MV-4-11 (cell line): ENCODE results near the gene PTPRN2.
"Not testable (repeated sequence)": the region's sequence is repeated elsewhere in the genome, so short reads cannot be mapped to it uniquely, and the experiment has no call there.

Source experiments
- DNase-seq: peaks from one replicate; lab custom pipeline; 2025; lab: John Stamatoyannopoulos, UW

PTPRN2 gene

GRCh38 chr7:158278745-158279320 lies 308.8 kb downstream of the PTPRN2 start:
- no peak for DNase-seq

GRCh38 chr7:158277219-158278141 lies 310.1 kb downstream of the PTPRN2 start:
- DNase-seq = no peak

GRCh38 chr7:158276414-158277218 lies 311.0 kb downstream of the PTPRN2 start:
- no peak for DNase-seq

GRCh38 chr7:158275711-158276413 lies 311.8 kb downstream of the PTPRN2 start:
- DNase-seq = no peak

GRCh38 chr7:158274996-158275395 lies 312.6 kb downstream of the PTPRN2 start:
- no peak for DNase-seq

GRCh38 chr7:158274404-158274811 lies 313.2 kb downstream of the PTPRN2 start:
- no peak for DNase-seq

- DNase-seq = not testable (repeated sequence)
Measured at GRCh38 chr7:158273756-158274342, 313.8 kb downstream of the PTPRN2 start.

GRCh38 chr7:158273138-158273651 lies 314.4 kb downstream of the PTPRN2 start:
- DNase-seq = no peak

GRCh38 chr7:158272509-158273137 lies 315.0 kb downstream of the PTPRN2 start:
- DNase-seq = no peak

GRCh38 chr7:158272091-158272490 lies 315.5 kb downstream of the PTPRN2 start:
- DNase-seq = no peak

GRCh38 chr7:158271646-158272045 lies 316.0 kb downstream of the PTPRN2 start:
- DNase-seq = no peak

GRCh38 chr7:158270856-158271413 lies 316.7 kb downstream of the PTPRN2 start:
- DNase-seq = no peak

GRCh38 chr7:158270106-158270775 lies 317.4 kb downstream of the PTPRN2 start:
- no peak for DNase-seq

GRCh38 chr7:158268816-158269535 lies 318.6 kb downstream of the PTPRN2 start:
- no peak for DNase-seq

- no peak for DNase-seq
Measured at GRCh38 chr7:158267742-158268435, 319.7 kb downstream of the PTPRN2 start.

GRCh38 chr7:158266817-158267741 lies 320.5 kb downstream of the PTPRN2 start:
- no peak for DNase-seq

- no peak for DNase-seq
Measured at GRCh38 chr7:158266426-158266816, 321.2 kb downstream of the PTPRN2 start.

- DNase-seq = no peak
Measured at GRCh38 chr7:158265743-158266080, 321.9 kb downstream of the PTPRN2 start.
